ENCODE data around the gene CFAP20. TPM values are rescaled to one million over a fixed set of nuclear protein-coding genes. Genes with fewer than 3 reads are reported as not detected.
"Not testable (repeated sequence)": the region's sequence is repeated elsewhere in the genome, so short reads cannot be mapped to it uniquely, and the experiment has no call there.

CFAP20 gene
- total RNA-seq, 2 experiments from 2014 or later: 37.2 to 38.6 TPM

DNA sequence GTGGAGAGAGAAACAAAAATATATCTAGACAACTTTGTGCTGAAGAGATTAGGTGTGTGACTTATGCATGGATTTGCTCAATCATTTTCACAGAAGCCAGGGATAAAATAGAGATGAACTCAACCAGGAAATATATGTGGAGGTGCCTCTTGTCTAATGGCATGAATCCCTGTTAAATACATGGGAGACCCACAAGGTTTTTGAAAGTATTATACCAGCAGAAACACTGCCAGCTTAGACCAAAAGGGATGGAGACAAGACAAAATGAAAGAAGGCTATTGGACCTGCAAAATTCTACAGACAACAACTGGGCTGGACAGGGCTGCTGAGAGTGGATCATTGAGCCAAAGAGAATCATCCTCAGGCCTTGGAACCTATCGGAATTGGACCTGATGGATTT lies 52.7 kb downstream of the CFAP20 start:
- H3K9me3 Mint-ChIP-seq: peaks cover 12% of the 10 kb centered on the region
- ChIA-PET CTCF (no interaction called here), POLR2A (no interaction called here)
- no peaks in the 10 kb centered on the region for H3K4me1 Mint-ChIP-seq (ENCODE audit: low read depth)
- no peak for DNase-seq
- no peak overlapping the region for H3K27ac Mint-ChIP-seq
- no peak overlapping the region for H3K4me3 Mint-ChIP-seq
- no peaks in the 10 kb centered on the region for H3K36me3 Mint-ChIP-seq
- intact Hi-C loops (cut with micrococcal nuclease): no loop called here
- no peaks in the 10 kb centered on the region for H3K27me3 Mint-ChIP-seq

DNA sequence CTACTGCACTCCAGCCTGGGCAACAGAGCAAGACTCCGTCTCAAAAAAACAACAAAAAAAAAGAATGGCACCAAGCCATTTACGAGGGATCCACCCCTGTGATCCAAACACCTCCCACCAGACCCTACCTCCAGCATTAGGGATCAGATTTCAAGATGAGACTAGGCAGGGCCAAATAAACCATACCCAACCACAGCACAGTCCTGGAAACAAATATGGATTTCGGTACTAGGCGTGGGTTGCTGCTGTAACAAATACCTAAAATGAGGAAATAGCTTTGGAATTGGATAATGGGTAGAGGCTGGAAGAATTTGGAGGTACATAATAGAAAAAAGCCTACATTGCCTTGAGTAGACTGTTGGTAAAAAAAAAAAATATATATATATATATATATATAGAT lies 54.5 kb downstream of the CFAP20 start:
- Mint-ChIP-seq H3K36me3 (no peaks in the 10 kb centered on the region), H3K4me3 (no peak overlapping the region), H3K27ac (no peak overlapping the region), H3K9me3 (peaks cover 12% of the 10 kb centered on the region), H3K4me1 (ENCODE audit: low read depth) (no peaks in the 10 kb centered on the region), H3K27me3 (no peaks in the 10 kb centered on the region)
- CTCF ChIA-PET: no interaction called here
- intact Hi-C loops (cut with micrococcal nuclease): no loop called here
- POLR2A ChIA-PET: no interaction called here
- no peak for DNase-seq

- H3K36me3 Mint-ChIP-seq; H3K27ac Mint-ChIP-seq; H3K27me3 Mint-ChIP-seq; POLR2A ChIA-PET; intact Hi-C loops (cut with micrococcal nuclease); H3K4me1 Mint-ChIP-seq (ENCODE audit: low read depth); DNase-seq; CTCF ChIA-PET; H3K4me3 Mint-ChIP-seq: not testable (repeated sequence)
- H3K9me3 Mint-ChIP-seq: peaks cover 12% of the 10 kb centered on the region
Observed at GRCh38 chr16:58073086-58073485, 56.1 kb downstream of the CFAP20 start.

DNA sequence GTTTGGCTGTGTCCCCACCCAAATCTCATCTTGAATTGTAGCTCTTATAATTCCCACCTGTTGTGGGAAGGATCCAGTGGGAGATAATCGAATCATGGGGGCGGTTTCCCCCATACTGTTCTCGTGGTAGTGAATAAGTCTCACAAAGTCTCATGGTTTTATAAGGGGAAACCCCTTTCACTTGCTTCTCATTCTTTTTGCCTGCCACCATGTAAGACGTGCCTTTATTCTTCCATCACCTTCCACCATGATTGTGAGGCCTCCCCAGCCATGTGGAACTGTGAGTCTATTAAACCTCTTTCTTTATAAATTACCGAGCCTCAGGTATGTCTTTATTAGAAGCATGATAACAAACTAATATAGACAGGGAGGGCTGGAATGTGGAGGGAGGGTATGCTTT lies 57.0 kb downstream of the CFAP20 start:
- H3K4me3 Mint-ChIP-seq; H3K27me3 Mint-ChIP-seq; H3K36me3 Mint-ChIP-seq; DNase-seq; H3K27ac Mint-ChIP-seq; POLR2A ChIA-PET; H3K4me1 Mint-ChIP-seq (ENCODE audit: low read depth); intact Hi-C loops (cut with micrococcal nuclease): not testable (repeated sequence)
- CTCF ChIA-PET: interaction anchor here (1.7 kb wide), 1 partner anchor 25 kb away, joined by 4 read pairs; no protein-coding TSS in a partner anchor
- peaks cover 12% of the 10 kb centered on the region for H3K9me3 Mint-ChIP-seq

GRCh38 chr16:58070585-58070984 lies 58.6 kb downstream of the CFAP20 start:
- intact Hi-C loops (cut with micrococcal nuclease): no loop called here
- no peaks in the 10 kb centered on the region for H3K36me3 Mint-ChIP-seq
- CTCF ChIA-PET: no interaction called here
- H3K9me3 Mint-ChIP-seq: peaks cover 7% of the 10 kb centered on the region
- no peak overlapping the region for H3K4me3 Mint-ChIP-seq
- no peaks in the 10 kb centered on the region for H3K27me3 Mint-ChIP-seq
- DNase-seq: no peak
- H3K27ac Mint-ChIP-seq: no peak overlapping the region
- POLR2A ChIA-PET: no interaction called here
- H3K4me1 Mint-ChIP-seq (ENCODE audit: low read depth): no peaks in the 10 kb centered on the region

Other genes starting within 250 kb of the CFAP20 start
- not detected for gene CNGB1, start 158.3 kb downstream of the CFAP20 start, total RNA-seq
- 1 to 10 TPM; 6.5 to 8.1 TPM for gene ZNF319, start 128.7 kb downstream of the CFAP20 start, total RNA-seq
- 10 to 100 TPM; 42.2 to 46.0 TPM for gene USB1, start 128.0 kb downstream of the CFAP20 start, total RNA-seq
- under 1 TPM; 0.46 to 0.71 TPM for gene MMP15, start 103.6 kb downstream of the CFAP20 start, total RNA-seq
- 10 to 100 TPM; 76.9 to 82.0 TPM for gene CSNK2A2, start 68.7 kb upstream of the CFAP20 start, total RNA-seq
- gene PRSS54, start 165.6 kb upstream of the CFAP20 start, total RNA-seq: not detected